Measurements from ENCODE around the gene ICOSLG. TPM values are rescaled to one million over a fixed set of nuclear protein-coding genes. Genes with fewer than 3 reads are reported as not detected.
"Not testable (repeated sequence)": the region's sequence is repeated elsewhere in the genome, so short reads cannot be mapped to it uniquely, and the experiment has no call there.

ICOSLG gene
- polyA plus RNA-seq, 1 donor (not counting 4 experiments of a cell fraction or from before 2014, with no cell fraction given), result 1.8 TPM

DNA sequence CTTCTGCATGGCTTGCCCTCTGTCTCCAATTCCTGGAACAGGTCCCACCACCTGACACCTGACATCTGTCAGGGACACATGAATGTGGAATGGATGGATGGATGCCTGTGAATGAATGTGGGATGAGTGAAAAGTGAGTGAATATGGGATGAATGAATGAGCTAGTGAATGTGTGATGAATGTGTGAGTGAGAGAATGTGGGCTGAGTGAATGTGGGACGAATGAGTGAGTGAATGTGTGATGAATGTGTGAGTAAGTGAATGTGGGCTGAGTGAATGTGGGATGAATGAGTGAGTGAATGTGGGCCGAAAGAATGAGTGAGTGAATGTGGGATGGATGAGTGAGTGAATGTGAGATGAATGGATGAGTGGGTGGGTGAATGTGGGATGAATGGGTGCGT, 29.2 kb downstream of the ICOSLG start:
- H3K4me2 ChIP-seq (ENCODE audit: control insufficient read depth, extremely low read depth, insufficient read depth, low read depth, low read length); dilution Hi-C loops (cut with MboI; ENCODE audit: extremely low pct_ligation_motif_present, low sequenced_read_pairs); DNase-seq (ENCODE audit: low read depth, low spot score); H3K79me2 ChIP-seq (ENCODE audit: control insufficient read depth, insufficient read depth, low read length); H3K4me1 ChIP-seq (ENCODE audit: control insufficient read depth, extremely low read depth, insufficient read depth, low read length); H3K27me3 ChIP-seq (ENCODE audit: control insufficient read depth, extremely low read depth, insufficient read depth, low read length); H3K9me1 ChIP-seq (ENCODE audit: control insufficient read depth, extremely low read depth, insufficient read depth, low read length); H2AFZ ChIP-seq (ENCODE audit: control insufficient read depth, low read length); H3K4me3 ChIP-seq (ENCODE audit: control insufficient read depth in 2 of 3, extremely low read depth in 1 of 3, insufficient read depth in 2 of 3, low read depth in 1 of 3, low read length in 3 of 3); H3K36me3 ChIP-seq (ENCODE audit: control insufficient read depth in 2 of 2, extremely low read depth in 1 of 2, insufficient read depth in 2 of 2, low read length in 2 of 2); H3K27ac ChIP-seq (ENCODE audit: control insufficient read depth, insufficient read depth, low read length); H3K9me3 ChIP-seq (ENCODE audit: control insufficient read depth, low read depth, low read length); H3K9ac ChIP-seq (ENCODE audit: control insufficient read depth, extremely low read depth, insufficient read depth, low read length); H4K20me1 ChIP-seq (ENCODE audit: control insufficient read depth, extremely low read depth, insufficient read depth, low read length); FAIRE-seq: not testable (repeated sequence)

DNA sequence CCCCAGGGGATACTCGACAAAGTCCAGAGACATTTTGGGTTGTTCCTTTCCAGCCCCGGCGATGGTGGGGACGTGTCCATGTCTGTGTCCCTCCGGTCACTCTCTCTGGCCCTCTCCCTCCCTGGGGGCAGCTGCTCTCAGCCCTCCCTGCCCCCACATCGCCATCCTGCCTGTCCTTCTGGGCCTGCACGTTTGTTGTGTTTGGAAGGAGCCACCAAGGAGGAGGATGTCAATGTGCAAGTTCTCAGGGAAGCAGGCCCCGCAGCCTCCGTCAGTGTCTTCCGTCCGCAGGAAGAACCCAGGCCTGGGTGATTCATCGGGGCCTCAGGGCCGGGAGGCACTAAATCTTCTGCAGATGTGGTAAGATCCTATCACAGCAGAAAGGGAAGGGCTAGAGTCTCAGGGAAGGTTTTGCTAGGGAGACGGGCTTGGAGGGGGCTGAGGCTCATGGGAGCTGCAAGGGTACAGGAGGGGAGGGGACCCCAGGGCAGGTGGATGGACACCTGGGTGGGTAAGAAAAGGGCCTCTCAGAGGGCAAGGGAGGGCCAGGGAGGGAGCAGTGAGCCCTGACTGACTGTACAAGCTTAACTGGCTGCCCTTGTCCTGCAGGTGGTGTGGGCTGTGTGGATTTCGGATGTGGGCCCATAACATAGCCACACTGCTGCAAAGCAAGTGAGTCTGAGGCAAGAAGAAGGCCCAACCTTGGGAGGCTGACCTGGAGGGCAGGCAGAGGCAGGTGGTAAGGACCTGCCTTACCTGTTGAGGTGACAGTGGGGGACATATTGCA, 32.7 kb downstream of the ICOSLG start:
- H4K20me1 ChIP-seq (ENCODE audit: control insufficient read depth, extremely low read depth, insufficient read depth, low read length); H3K4me2 ChIP-seq (ENCODE audit: control insufficient read depth, extremely low read depth, insufficient read depth, low read depth, low read length); H3K9me3 ChIP-seq (ENCODE audit: control insufficient read depth, low read depth, low read length); H3K9me1 ChIP-seq (ENCODE audit: control insufficient read depth, extremely low read depth, insufficient read depth, low read length); H3K4me3 ChIP-seq (ENCODE audit: control insufficient read depth in 2 of 3, extremely low read depth in 1 of 3, insufficient read depth in 2 of 3, low read depth in 1 of 3, low read length in 3 of 3); H2AFZ ChIP-seq (ENCODE audit: control insufficient read depth, low read length); H3K4me1 ChIP-seq (ENCODE audit: control insufficient read depth, extremely low read depth, insufficient read depth, low read length); H3K9ac ChIP-seq (ENCODE audit: control insufficient read depth, extremely low read depth, insufficient read depth, low read length); H3K27me3 ChIP-seq (ENCODE audit: control insufficient read depth, extremely low read depth, insufficient read depth, low read length); H3K79me2 ChIP-seq (ENCODE audit: control insufficient read depth, insufficient read depth, low read length); H3K36me3 ChIP-seq (ENCODE audit: control insufficient read depth in 2 of 2, extremely low read depth in 1 of 2, insufficient read depth in 2 of 2, low read length in 2 of 2); H3K27ac ChIP-seq (ENCODE audit: control insufficient read depth, insufficient read depth, low read length); DNase-seq (ENCODE audit: low read depth, low spot score); dilution Hi-C loops (cut with MboI; ENCODE audit: extremely low pct_ligation_motif_present, low sequenced_read_pairs): not testable (repeated sequence)
- FAIRE-seq, result peak; percentile 48

DNA sequence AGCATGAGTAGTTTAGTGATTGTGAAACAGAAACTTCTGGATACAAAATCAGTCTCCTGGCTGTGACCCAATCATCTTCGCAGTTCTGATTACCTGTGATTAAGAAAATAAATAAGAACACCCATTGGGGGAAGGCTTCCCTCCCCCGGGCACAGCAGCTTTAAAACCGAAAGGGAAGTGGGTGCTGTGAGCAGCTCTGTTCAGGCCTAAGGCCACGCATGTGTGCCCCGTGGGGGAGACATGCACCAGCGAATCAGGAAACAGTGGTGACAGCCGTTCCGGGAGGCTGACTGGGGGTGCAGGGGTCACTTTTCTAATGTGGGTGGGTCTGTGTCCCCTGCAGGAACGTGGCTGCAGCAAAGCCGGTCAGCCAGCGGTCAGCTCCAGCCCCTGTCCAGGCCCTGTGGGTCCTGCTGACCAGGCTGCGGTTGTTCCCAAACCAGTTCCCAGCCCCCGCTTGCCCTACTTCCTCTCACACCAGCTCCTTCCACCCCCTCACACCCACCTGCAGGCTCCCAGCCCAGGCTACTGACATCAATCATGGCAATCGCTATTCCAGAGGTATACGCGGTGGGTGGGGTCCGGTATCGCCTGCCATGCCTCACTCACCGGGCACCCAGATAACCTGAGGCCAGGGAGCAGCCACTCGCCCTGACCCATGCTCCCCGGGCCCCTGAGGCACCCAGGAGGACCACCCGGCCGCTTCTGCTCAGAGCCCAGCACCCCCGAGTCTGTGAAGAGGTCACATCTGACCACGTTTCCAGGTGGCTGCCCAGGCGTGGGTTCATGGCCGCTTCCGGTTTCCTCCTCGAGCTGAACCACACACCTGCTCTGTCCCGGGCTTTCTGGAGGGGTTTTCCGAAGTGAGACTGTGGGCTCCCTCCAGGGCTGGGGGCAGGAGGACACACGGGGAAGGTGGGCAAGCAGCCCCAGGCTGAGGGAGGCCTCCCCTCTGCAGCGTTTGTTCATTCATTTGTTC, 33.8 kb downstream of the ICOSLG start:
- FAIRE-seq; H3K9me3 ChIP-seq (ENCODE audit: control insufficient read depth, low read depth, low read length); H3K9ac ChIP-seq (ENCODE audit: control insufficient read depth, extremely low read depth, insufficient read depth, low read length); H3K79me2 ChIP-seq (ENCODE audit: control insufficient read depth, insufficient read depth, low read length); DNase-seq (ENCODE audit: low read depth, low spot score); H3K4me1 ChIP-seq (ENCODE audit: control insufficient read depth, extremely low read depth, insufficient read depth, low read length); H2AFZ ChIP-seq (ENCODE audit: control insufficient read depth, low read length); H3K4me2 ChIP-seq (ENCODE audit: control insufficient read depth, extremely low read depth, insufficient read depth, low read depth, low read length); H3K9me1 ChIP-seq (ENCODE audit: control insufficient read depth, extremely low read depth, insufficient read depth, low read length); H3K36me3 ChIP-seq (ENCODE audit: control insufficient read depth in 2 of 2, extremely low read depth in 1 of 2, insufficient read depth in 2 of 2, low read length in 2 of 2); H3K27me3 ChIP-seq (ENCODE audit: control insufficient read depth, extremely low read depth, insufficient read depth, low read length); dilution Hi-C loops (cut with MboI; ENCODE audit: extremely low pct_ligation_motif_present, low sequenced_read_pairs); H3K27ac ChIP-seq (ENCODE audit: control insufficient read depth, insufficient read depth, low read length); H3K4me3 ChIP-seq (ENCODE audit: control insufficient read depth in 2 of 3, extremely low read depth in 1 of 3, insufficient read depth in 2 of 3, low read depth in 1 of 3, low read length in 3 of 3); H4K20me1 ChIP-seq (ENCODE audit: control insufficient read depth, extremely low read depth, insufficient read depth, low read length): not testable (repeated sequence)

DNA sequence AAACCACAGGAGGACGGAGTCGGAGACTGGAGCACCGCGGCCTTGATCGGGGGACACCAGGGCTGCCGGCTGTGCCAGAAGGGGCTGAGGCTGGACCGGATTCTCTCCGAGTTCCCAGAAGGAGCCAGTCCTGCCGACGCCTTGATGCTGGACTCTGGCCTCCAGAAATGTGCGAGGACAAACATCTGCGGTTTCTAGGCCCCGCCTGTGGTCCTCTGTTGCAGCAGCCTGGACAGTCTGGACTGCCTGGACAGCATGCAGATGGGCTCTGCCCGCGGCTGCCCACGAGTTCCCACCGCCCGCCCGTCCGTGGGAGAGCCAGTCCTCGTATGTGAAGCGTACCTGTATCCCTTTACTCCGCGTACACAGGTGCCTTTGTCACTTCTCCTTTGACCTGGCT, 34.6 kb downstream of the ICOSLG start:
- H3K27me3 ChIP-seq (ENCODE audit: control insufficient read depth, extremely low read depth, insufficient read depth, low read length); dilution Hi-C loops (cut with MboI; ENCODE audit: extremely low pct_ligation_motif_present, low sequenced_read_pairs); H4K20me1 ChIP-seq (ENCODE audit: control insufficient read depth, extremely low read depth, insufficient read depth, low read length); FAIRE-seq; H3K4me3 ChIP-seq (ENCODE audit: control insufficient read depth in 2 of 3, extremely low read depth in 1 of 3, insufficient read depth in 2 of 3, low read depth in 1 of 3, low read length in 3 of 3); H2AFZ ChIP-seq (ENCODE audit: control insufficient read depth, low read length); H3K4me2 ChIP-seq (ENCODE audit: control insufficient read depth, extremely low read depth, insufficient read depth, low read depth, low read length); H3K9me3 ChIP-seq (ENCODE audit: control insufficient read depth, low read depth, low read length); H3K36me3 ChIP-seq (ENCODE audit: control insufficient read depth in 2 of 2, extremely low read depth in 1 of 2, insufficient read depth in 2 of 2, low read length in 2 of 2); H3K79me2 ChIP-seq (ENCODE audit: control insufficient read depth, insufficient read depth, low read length); H3K4me1 ChIP-seq (ENCODE audit: control insufficient read depth, extremely low read depth, insufficient read depth, low read length); H3K9me1 ChIP-seq (ENCODE audit: control insufficient read depth, extremely low read depth, insufficient read depth, low read length); H3K27ac ChIP-seq (ENCODE audit: control insufficient read depth, insufficient read depth, low read length); DNase-seq (ENCODE audit: low read depth, low spot score); H3K9ac ChIP-seq (ENCODE audit: control insufficient read depth, extremely low read depth, insufficient read depth, low read length): not testable (repeated sequence)

Data from keratinocyte (primary cell).